Measurements from ENCODE around the gene CYSRT1.

CYSRT1 gene

GRCh38 chr9:137271696-137272076 is 46.7 kb downstream of the CYSRT1 start:
- TF ChIP-seq CTCF (IDR thresholded peaks at IDR 0.05; ENCODE audit: control insufficient read depth, insufficient read depth, low read depth, low read length, missing control alignments), result no peak
- no peak for DNase-seq (ENCODE audit: low read depth)
- no peak overlapping the region for H3K4me3 ChIP-seq (ENCODE audit: control insufficient read depth, low read depth, low read length)

- no peak for DNase-seq (ENCODE audit: low read depth)
- H3K4me3 ChIP-seq (ENCODE audit: control insufficient read depth, low read depth, low read length), result no peak overlapping the region
- no peak for TF ChIP-seq CTCF (IDR thresholded peaks at IDR 0.05; ENCODE audit: control insufficient read depth, insufficient read depth, low read depth, low read length, missing control alignments)
Measured at GRCh38 chr9:137272241-137273094, 47.5 kb downstream of the CYSRT1 start.

GRCh38 chr9:137273095-137273490 is 48.1 kb downstream of the CYSRT1 start:
- no peak overlapping the region for H3K4me3 ChIP-seq (ENCODE audit: control insufficient read depth, low read depth, low read length)
- TF ChIP-seq CTCF (IDR thresholded peaks at IDR 0.05; ENCODE audit: control insufficient read depth, insufficient read depth, low read depth, low read length, missing control alignments), result no peak
- no peak for DNase-seq (ENCODE audit: low read depth)

- DNase-seq (ENCODE audit: low read depth), result no peak
- no peak for TF ChIP-seq CTCF (IDR thresholded peaks at IDR 0.05; ENCODE audit: control insufficient read depth, insufficient read depth, low read depth, low read length, missing control alignments)
- H3K4me3 ChIP-seq (ENCODE audit: control insufficient read depth, low read depth, low read length), result no peak overlapping the region
Measured at GRCh38 chr9:137273611-137274320, 48.8 kb downstream of the CYSRT1 start.

- H3K4me3 ChIP-seq (ENCODE audit: control insufficient read depth, low read depth, low read length), result no peak overlapping the region
- TF ChIP-seq CTCF (IDR thresholded peaks at IDR 0.05; ENCODE audit: control insufficient read depth, insufficient read depth, low read depth, low read length, missing control alignments), result no peak
- no peak for DNase-seq (ENCODE audit: low read depth)
Measured at GRCh38 chr9:137275203-137275587, 50.2 kb downstream of the CYSRT1 start.

Data from AG09309 (cell line).